ENCODE results near the gene ERC2. TPM values are rescaled to one million over a fixed set of nuclear protein-coding genes. Genes with fewer than 3 reads are reported as not detected.

The ERC2 gene
- total RNA-seq, 1 experiment from 2014 or later: 6.3 TPM

DNA sequence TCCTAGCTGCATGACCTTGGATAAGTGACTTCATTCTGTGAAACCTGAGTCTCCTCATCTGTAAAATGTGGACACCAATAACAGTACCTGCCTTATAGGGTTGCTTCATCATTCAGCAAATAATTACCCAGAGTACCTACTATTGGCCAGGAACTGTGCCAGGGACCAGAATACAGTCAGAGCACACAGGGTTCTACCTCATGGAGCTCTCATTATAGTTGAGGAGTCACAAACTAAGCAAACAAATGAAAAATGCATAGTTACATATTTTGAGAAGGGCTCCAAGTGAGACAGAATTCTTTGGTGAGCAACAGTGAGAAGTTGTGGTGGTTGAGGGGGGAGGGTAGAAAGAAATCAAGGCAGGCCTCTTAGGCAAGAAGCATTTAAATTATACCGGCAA is 672.5 kb downstream of the ERC2 start:
- DNase-seq: no peak

DNA sequence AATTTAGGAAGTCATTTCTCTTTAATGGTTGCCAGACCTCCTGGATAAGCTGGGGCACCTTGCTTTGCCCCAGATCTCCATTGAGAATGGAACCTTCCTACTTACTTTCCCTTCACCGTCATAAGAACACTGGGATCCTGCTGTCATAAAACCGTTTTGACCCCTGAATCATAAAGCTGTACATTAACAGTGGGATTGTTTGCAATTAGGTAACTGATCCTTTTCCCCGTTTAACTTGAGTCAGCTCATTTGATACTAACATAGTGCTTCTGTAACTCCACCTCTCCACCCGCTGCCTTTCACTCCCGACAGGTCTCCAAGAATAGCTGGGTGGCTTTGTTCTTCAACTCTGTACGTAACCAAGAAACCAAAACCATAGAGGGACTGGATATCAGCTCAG is 673.0 kb downstream of the ERC2 start:
- Histone ChIP-seq H3K27me3 (no peaks in the 10 kb centered on the region), H3K4me3 (no peak overlapping the region), H3K9me3 (replicated peaks) (0 out of 2 replicates have a peak, but pooled peaks cover 2% of the 10 kb centered on the region), H3K36me3 (no peaks in the 10 kb centered on the region), H3K27ac (no peak overlapping the region), H3K4me1 (peaks cover 20% of the 10 kb centered on the region)
- DNase-seq: no peak

More for the DNA sequence above, 672.5 kb downstream of the ERC2 start:
- Histone ChIP-seq H3K27ac (no peak overlapping the region), H3K27me3 (no peaks in the 10 kb centered on the region), H3K36me3 (no peaks in the 10 kb centered on the region), H3K4me1 (peaks cover 15% of the 10 kb centered on the region), H3K9me3 (replicated peaks) (0 out of 2 replicates have a peak, but pooled peaks cover 2% of the 10 kb centered on the region), H3K4me3 (no peak overlapping the region)

DNA sequence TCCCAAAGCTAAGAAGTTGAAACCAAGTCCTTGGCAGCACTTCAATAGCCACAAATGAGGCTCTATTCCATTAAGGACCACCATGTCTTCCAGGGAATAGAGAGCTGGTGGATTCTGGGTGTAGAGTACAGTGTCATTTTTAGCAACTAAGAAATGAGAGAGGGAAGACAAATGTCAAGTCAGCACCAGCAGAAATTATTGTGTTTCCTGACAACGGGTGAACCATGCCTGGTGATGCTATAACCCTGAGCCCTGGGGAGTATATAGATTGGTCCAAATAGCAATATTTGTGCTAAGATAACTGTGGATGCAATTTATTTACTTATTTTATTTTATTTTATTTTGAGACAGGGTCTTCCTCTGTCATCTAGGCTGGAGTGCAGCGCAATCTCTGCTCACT is 675.5 kb downstream of the ERC2 start:
- Histone ChIP-seq H3K9me3 (replicated peaks) (0 out of 2 replicates have a peak, but pooled peaks cover 2% of the 10 kb centered on the region), H3K4me3 (no peak overlapping the region), H3K36me3 (no peaks in the 10 kb centered on the region), H3K4me1 (peaks cover 20% of the 10 kb centered on the region), H3K27ac (no peak overlapping the region), H3K27me3 (no peaks in the 10 kb centered on the region)
- no peak for DNase-seq

- H3K27ac ChIP-seq: no peak overlapping the region
- no peaks in the 10 kb centered on the region for H3K36me3 ChIP-seq
- H3K4me3 ChIP-seq: no peak overlapping the region
- no peak for DNase-seq
- H3K4me1 ChIP-seq: peaks cover 20% of the 10 kb centered on the region
- H3K27me3 ChIP-seq: no peaks in the 10 kb centered on the region
- 0 out of 2 replicates have a peak, but pooled peaks cover 2% of the 10 kb centered on the region for H3K9me3 ChIP-seq (replicated peaks)
Measured at GRCh38 chr3:55792009-55792408, 676.3 kb downstream of the ERC2 start.

GRCh38 chr3:55790596-55791350 is 677.5 kb downstream of the ERC2 start:
- peak in 1 of 2 experiments; percentile 12 for DNase-seq
- Histone ChIP-seq H3K4me3 (no peak overlapping the region), H3K9me3 (replicated peaks) (0 out of 2 replicates have a peak, but pooled peaks cover 2% of the 10 kb centered on the region), H3K27ac (no peak overlapping the region), H3K27me3 (no peaks in the 10 kb centered on the region), H3K36me3 (no peaks in the 10 kb centered on the region), H3K4me1 (peaks cover 14% of the 10 kb centered on the region)

DNA sequence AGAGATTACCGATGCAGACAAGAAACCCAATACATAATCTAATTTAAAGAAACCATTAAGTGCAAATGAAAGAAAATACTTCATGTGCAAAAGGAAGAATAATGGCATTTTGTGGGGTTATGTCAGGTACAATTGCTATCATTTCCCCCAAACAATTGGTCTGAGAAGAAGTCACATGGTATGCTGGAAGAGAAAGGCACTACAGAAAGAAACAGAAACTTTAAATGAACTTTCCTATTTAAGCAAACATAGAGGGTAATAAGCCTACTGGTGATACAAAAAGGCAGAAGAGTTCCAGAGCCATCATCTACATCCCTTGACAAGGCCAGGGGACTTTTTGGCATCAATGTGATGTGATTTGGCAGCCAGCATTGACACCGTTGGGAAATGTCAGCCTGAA is 678.8 kb downstream of the ERC2 start:
- DNase-seq: no peak
- Histone ChIP-seq H3K4me1 (peaks cover 14% of the 10 kb centered on the region), H3K27me3 (no peaks in the 10 kb centered on the region), H3K36me3 (no peaks in the 10 kb centered on the region), H3K9me3 (replicated peaks) (0 out of 2 replicates have a peak, but pooled peaks cover 2% of the 10 kb centered on the region), H3K27ac (no peak overlapping the region), H3K4me3 (no peak overlapping the region)

DNA sequence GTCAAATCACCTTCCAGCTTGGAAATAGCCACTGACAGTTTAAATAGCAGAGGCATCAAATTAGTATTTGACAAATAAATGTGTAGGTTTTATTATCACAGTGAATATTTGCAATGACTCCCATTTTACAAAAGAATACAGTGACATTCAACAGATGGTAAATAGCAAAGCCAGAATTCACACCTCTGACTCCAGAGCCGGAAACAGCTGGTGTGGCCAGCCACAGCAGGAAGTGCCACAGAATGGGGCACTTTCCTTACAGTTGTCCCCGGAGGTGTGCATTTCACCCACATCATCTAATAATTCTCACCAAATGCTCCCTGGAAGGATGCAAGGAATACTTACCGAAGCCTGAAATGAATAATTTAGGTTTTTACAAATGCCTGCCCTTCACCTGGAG is 685.5 kb downstream of the ERC2 start:
- DNase-seq: no peak
- no peaks in the 10 kb centered on the region for H3K36me3 ChIP-seq
- H3K27me3 ChIP-seq: no peaks in the 10 kb centered on the region
- no peaks in the 10 kb centered on the region for H3K4me1 ChIP-seq
- H3K9me3 ChIP-seq (replicated peaks): no peaks in the 10 kb centered on the region
- no peak overlapping the region for H3K4me3 ChIP-seq
- H3K27ac ChIP-seq: no peak overlapping the region

GRCh38 chr3:55782351-55782750 is 685.9 kb downstream of the ERC2 start:
- H3K9me3 ChIP-seq (replicated peaks): no peaks in the 10 kb centered on the region
- no peaks in the 10 kb centered on the region for H3K27me3 ChIP-seq
- H3K4me3 ChIP-seq: no peak overlapping the region
- H3K36me3 ChIP-seq: no peaks in the 10 kb centered on the region
- DNase-seq: no peak
- H3K4me1 ChIP-seq: no peaks in the 10 kb centered on the region
- H3K27ac ChIP-seq: no peak overlapping the region

GRCh38 chr3:55780913-55781312 is 687.4 kb downstream of the ERC2 start:
- no peak for DNase-seq
- no peak overlapping the region for H3K27ac ChIP-seq
- H3K27me3 ChIP-seq: no peaks in the 10 kb centered on the region
- no peak overlapping the region for H3K4me3 ChIP-seq
- no peaks in the 10 kb centered on the region for H3K4me1 ChIP-seq
- H3K9me3 ChIP-seq (replicated peaks): no peaks in the 10 kb centered on the region
- H3K36me3 ChIP-seq: no peaks in the 10 kb centered on the region

DNA sequence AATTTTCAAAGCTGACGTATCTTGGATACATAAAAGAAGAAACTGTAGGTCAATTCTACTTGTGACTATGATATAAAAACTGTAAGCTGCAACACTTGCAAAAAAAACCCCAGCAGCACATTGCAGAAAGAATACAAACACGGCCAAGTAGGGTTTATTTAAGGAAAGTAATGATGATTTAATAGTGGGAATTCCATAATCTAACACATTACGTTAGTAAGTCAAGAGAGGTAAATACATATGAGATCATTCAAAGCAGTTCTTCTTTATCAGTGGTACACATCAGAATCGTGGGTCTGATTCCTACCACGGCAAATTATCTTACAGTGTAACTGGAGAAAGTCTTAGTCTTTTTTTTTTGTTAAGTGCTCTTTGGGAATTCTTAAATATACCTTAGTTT is 688.7 kb downstream of the ERC2 start:
- no peak overlapping the region for H3K4me3 ChIP-seq
- H3K27ac ChIP-seq: no peak overlapping the region
- H3K9me3 ChIP-seq (replicated peaks): no peaks in the 10 kb centered on the region
- H3K4me1 ChIP-seq: no peaks in the 10 kb centered on the region
- H3K27me3 ChIP-seq: no peaks in the 10 kb centered on the region
- no peaks in the 10 kb centered on the region for H3K36me3 ChIP-seq
- no peak for DNase-seq

GRCh38 chr3:55775366-55776154 is 692.7 kb downstream of the ERC2 start:
- no peaks in the 10 kb centered on the region for H3K4me1 ChIP-seq
- no peaks in the 10 kb centered on the region for H3K27me3 ChIP-seq
- DNase-seq: no peak
- no peak overlapping the region for H3K4me3 ChIP-seq
- no peaks in the 10 kb centered on the region for H3K9me3 ChIP-seq (replicated peaks)
- H3K27ac ChIP-seq: no peak overlapping the region
- no peaks in the 10 kb centered on the region for H3K36me3 ChIP-seq

DNA sequence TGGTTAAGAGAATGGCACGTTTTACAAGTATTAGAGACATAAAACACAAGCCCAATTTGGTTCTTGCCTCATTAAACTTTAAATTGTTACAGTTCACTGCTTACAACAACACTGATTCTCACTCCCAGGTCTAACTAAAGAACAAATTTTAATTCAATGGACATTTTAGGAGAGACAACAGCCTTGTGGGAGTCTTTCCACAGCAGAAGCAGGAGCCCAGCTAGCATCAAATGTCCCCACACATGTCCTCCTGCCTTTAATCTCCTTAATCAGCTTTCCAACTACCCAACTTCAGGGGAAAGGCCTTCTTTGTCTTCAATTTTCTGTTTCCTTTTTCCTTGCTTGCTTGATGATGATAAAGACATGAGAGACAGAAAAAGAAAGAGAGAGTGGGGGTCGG is 693.4 kb downstream of the ERC2 start:
- no peaks in the 10 kb centered on the region for H3K4me1 ChIP-seq
- H3K36me3 ChIP-seq: no peaks in the 10 kb centered on the region
- no peak overlapping the region for H3K27ac ChIP-seq
- no peaks in the 10 kb centered on the region for H3K9me3 ChIP-seq (replicated peaks)
- no peak for DNase-seq
- no peak overlapping the region for H3K4me3 ChIP-seq
- no peaks in the 10 kb centered on the region for H3K27me3 ChIP-seq

DNA sequence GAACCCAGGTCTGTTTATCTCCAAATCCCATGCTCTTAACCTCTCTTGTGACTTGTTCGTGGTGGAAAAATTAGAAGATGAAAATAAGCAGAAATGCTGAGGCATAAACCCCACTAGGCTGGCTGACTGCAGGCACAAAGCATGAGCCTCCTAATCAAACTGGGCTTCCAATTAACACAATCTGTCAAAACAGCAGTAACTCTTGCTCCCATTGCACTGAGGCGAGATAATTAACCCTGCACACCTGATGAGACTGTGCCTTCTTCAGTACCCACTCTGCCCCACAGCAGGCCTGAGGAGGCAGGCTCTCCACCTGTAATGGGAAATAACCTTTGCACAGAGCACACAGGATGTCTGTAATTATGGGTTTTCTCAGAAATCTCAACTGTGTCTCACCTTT is 696.8 kb downstream of the ERC2 start:
- Histone ChIP-seq H3K4me3 (no peak overlapping the region), H3K9me3 (replicated peaks) (no peaks in the 10 kb centered on the region), H3K27ac (no peak overlapping the region), H3K36me3 (no peaks in the 10 kb centered on the region), H3K27me3 (no peaks in the 10 kb centered on the region), H3K4me1 (no peaks in the 10 kb centered on the region)
- no peak for DNase-seq

DNA sequence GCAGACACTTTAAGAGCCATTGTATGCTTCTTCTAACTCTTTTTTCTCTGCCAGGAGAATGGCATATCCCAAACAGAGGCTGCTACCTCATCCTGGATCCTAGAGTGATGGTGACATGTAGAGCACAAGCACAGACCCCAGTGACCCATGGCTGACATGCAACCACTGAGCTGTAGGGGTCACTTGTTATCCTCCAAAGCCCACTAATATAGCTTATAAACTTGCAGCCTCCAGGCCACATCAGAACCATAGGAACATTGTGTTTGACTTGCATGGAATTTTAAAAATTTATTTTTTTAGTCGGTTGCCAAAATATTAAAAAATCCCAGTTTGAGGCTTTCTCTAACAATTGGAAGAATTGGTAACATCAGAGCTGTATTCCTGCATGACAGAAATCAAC is 698.2 kb downstream of the ERC2 start:
- Histone ChIP-seq H3K27ac (no peak overlapping the region), H3K9me3 (replicated peaks) (no peaks in the 10 kb centered on the region), H3K4me1 (0 out of 2 replicates have a peak, but pooled peaks cover 3% of the 10 kb centered on the region), H3K27me3 (no peaks in the 10 kb centered on the region), H3K36me3 (no peaks in the 10 kb centered on the region), H3K4me3 (no peak overlapping the region)
- DNase-seq: no peak

DNA sequence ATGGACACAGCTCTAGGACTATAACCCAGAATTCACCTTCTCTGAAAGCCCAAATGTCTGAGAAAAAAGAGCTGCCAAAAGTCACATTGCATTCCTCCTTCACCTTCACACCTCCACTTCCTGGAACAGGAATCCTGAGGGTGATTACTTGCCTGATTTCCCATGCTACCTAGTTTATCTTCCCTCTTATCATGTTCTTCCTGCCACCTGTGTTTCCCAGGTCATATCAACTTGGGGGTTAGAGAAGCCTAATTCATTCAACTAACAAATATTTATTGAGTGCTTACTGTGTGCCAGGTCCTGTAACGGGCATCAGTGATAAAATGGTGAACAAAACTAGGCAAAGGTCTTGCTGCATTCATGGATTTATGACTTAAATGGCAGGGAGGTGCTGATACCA is 701.5 kb downstream of the ERC2 start:
- Histone ChIP-seq H3K27me3 (no peaks in the 10 kb centered on the region), H3K4me3 (no peak overlapping the region), H3K4me1 (0 out of 2 replicates have a peak, but pooled peaks cover 3% of the 10 kb centered on the region), H3K27ac (no peak overlapping the region), H3K36me3 (no peaks in the 10 kb centered on the region), H3K9me3 (replicated peaks) (no peaks in the 10 kb centered on the region)
- no peak for DNase-seq
